Measurements from ENCODE around the gene DCP1B. TPM values are rescaled to one million over a fixed set of nuclear protein-coding genes. Genes with fewer than 3 reads are reported as not detected.

The DCP1B gene
- total and polyA plus RNA-seq, 2 experiments from 2014 or later = 27.8 to 27.9 TPM

DNA sequence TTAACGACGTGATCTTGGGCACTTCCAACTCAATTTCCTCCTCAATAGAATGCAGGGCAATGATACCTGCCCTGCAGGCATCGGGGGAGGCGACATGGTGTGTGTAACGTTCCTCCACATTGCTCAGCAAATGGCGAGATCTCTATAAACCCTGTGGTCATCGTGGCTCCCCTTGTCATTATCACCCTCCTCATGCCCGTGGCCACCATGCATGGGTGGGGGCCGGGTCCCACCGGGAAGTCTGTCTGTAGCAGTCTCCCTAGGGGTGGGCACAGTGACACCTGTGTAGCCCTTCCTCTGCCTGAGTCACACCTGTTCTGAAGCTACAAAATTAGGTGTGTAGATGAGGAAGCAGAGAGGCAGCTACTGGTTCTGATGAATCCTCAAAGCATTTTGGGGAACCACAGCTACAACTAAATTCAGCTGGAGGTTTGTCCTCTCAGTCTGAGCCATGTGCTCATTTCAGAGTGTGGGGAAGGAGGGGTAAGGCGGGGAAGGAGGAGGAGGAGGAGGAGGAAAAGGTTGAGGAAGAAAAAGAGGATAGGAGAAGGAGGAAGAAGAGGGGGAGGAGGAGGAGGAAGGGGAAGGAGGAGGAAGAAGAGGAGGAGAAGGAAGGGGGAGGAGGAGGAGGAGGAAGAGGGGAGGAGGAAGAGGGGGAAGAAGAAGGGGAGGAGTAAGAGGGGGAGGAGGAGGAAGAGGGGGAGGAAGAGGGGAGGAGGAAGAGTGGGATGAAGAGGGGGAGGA is 74.8 kb downstream of the DCP1B start:
- Histone ChIP-seq H3K4me1 (ENCODE audit: low read depth) (peaks cover 16% of the 10 kb centered on the region), H3K9me3 (ENCODE audit: low read depth) (no peaks in the 10 kb centered on the region)

DNA sequence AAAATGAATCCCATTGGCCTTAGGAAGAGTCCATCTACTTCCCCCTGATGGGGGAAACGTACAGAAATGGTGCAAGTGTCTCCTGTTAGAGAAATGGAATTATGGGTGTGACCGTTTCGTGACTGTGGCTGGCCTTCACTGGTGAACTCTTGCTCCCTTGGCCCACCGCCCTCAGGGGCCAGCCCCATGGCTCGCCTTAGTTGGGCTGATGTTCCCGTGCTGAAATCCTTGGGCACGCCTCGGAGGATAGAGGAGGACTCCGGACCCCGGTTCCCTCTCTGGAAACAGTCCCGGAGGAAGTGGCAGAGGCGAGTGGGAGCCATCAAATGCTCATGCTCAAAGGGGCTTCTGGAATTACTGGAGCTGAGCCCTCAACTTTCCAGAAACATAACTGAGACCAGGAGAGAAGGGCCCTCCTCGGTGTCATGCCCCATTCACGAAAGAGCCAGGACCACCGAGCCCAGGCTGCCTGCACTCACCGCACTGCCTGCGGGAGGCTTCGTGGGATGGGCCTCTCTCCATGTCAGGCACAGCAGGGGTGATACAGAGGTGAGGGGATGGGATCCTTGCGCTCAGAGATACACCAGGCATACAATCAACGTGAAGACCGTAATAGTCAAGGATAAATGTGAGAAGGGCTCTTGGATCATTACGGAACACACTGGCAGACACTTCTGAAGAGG is 75.7 kb downstream of the DCP1B start:
- no peak for DNase-seq (ENCODE audit: low read depth in 1 of 2, low spot score in 1 of 2)

More for the DNA sequence above, 74.8 kb downstream of the DCP1B start:
- no peak overlapping the region for H3K4me3 ChIP-seq
- TF ChIP-seq, protein P1, sequence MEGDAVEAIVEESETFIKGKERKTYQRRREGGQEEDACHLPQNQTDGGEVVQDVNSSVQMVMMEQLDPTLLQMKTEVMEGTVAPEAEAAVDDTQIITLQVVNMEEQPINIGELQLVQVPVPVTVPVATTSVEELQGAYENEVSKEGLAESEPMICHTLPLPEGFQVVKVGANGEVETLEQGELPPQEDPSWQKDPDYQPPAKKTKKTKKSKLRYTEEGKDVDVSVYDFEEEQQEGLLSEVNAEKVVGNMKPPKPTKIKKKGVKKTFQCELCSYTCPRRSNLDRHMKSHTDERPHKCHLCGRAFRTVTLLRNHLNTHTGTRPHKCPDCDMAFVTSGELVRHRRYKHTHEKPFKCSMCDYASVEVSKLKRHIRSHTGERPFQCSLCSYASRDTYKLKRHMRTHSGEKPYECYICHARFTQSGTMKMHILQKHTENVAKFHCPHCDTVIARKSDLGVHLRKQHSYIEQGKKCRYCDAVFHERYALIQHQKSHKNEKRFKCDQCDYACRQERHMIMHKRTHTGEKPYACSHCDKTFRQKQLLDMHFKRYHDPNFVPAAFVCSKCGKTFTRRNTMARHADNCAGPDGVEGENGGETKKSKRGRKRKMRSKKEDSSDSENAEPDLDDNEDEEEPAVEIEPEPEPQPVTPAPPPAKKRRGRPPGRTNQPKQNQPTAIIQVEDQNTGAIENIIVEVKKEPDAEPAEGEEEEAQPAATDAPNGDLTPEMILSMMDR (IDR thresholded peaks at IDR 0.05; ENCODE audit: low read depth, low read length) = no peak
- H3K36me3 ChIP-seq = no peaks in the 10 kb centered on the region
- H3K27me3 ChIP-seq = no peaks in the 10 kb centered on the region
- DNase-seq (ENCODE audit: low read depth in 1 of 2, low spot score in 1 of 2) = no peak
- H3K27ac ChIP-seq = no peak overlapping the region

DNA sequence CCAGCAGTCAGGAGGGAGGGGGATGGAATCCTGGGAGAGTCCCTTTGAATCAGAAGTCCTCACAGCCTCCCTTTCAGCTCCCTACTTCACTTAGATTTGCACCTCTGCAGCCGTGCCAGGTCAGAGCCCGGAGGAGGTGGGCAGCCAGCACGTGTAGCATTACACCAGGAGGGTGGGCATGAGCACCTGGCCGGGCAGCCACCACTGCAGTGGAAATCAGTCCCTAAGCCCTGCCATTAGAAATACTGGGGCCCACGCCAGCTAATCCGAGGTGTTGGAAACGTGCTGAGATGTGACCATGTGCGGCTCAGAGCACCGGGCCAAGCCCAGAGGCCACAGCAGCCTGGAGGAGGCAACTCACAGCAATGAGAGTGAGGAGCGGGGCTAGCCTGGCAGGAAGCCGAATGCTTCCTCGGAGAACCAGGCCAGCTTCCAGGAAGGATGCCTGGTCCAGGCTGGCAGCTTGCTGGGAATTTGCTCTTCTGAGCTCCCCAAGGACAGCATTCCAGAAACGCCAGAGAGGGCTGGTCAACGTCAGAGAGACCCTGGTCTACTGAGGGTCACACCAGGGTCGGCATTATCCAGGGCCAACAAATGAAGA is 76.4 kb downstream of the DCP1B start:
- Histone ChIP-seq H3K36me3 (no peaks in the 10 kb centered on the region), H3K9me3 (ENCODE audit: low read depth) (no peaks in the 10 kb centered on the region), H3K27me3 (no peaks in the 10 kb centered on the region), H3K4me3 (no peak overlapping the region), H3K4me1 (ENCODE audit: low read depth) (peaks cover 16% of the 10 kb centered on the region), H3K27ac (peak overlapping the region; percentile 24)
- TF ChIP-seq, protein P1 (IDR thresholded peaks at IDR 0.05; ENCODE audit: low read depth, low read length) = no peak
- peak; percentile 68 to 80 for DNase-seq (ENCODE audit: low read depth in 1 of 2, low spot score in 1 of 2)

More for the DNA sequence above, 75.7 kb downstream of the DCP1B start:
- no peak overlapping the region for H3K4me3 ChIP-seq
- peaks cover 16% of the 10 kb centered on the region for H3K4me1 ChIP-seq (ENCODE audit: low read depth)
- H3K36me3 ChIP-seq = no peaks in the 10 kb centered on the region
- H3K9me3 ChIP-seq (ENCODE audit: low read depth) = no peaks in the 10 kb centered on the region
- H3K27me3 ChIP-seq = no peaks in the 10 kb centered on the region
- no peak overlapping the region for H3K27ac ChIP-seq
- TF ChIP-seq, protein P1 (IDR thresholded peaks at IDR 0.05; ENCODE audit: low read depth, low read length) = no peak

DNA sequence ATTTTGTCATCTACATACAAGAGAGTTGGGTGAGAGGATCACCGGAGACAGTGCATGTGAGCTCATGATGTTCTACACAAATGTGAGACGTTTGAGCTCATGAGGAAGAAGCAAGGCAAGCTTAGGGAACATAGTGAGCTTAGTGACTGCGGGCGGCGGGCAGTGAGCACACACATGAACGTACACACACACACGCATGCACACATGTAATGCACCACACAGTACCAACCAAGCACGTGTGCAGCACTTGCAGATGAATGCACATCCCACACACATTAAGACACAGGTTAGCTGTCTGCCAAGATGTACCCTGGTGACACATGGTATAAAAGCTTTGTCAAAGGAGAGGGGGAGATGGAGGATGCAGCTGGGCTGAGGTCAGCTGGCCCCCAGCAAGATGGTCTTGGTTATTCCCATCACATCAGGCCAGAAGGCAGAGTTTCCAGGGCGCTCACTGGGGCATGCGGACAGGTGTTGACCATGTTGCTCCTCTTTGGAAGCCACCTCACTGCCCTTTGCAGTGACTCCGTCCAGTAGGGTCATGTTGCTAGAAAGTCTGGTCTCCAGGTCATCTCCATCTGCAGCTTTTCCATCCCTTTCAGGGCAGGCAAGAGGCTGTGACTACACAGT is 77.1 kb downstream of the DCP1B start:
- H3K4me3 ChIP-seq = no peak overlapping the region
- TF ChIP-seq, protein P1 (IDR thresholded peaks at IDR 0.05; ENCODE audit: low read depth, low read length) = no peak
- DNase-seq (ENCODE audit: low read depth in 1 of 2, low spot score in 1 of 2) = no peak

DNA sequence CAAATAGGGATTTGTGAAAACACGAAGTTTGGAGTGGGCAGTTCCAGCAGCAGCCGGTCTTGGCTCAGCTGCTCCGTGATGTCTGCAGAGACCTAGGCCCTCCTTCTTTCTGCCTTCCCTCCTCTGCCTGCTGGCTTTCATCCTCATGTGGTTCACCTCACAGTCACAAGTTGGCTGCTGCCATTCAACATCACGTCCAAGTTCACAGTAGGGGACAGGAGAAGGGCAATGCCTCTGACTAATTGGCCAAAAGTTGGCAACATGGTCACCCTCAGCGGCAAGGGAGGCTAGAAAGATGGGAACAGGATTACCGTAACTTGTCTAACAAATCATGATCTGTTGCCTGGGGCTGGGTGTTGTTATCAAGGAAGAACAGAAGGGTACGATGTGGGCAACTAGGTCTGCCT is 78.0 kb downstream of the DCP1B start:
- Histone ChIP-seq H3K4me3 (no peak overlapping the region), H3K9me3 (ENCODE audit: low read depth) (no peaks in the 10 kb centered on the region), H3K27me3 (no peaks in the 10 kb centered on the region), H3K27ac (no peak overlapping the region), H3K4me1 (ENCODE audit: low read depth) (peaks cover 16% of the 10 kb centered on the region), H3K36me3 (no peaks in the 10 kb centered on the region)
- TF ChIP-seq, protein P1 (IDR thresholded peaks at IDR 0.05; ENCODE audit: low read depth, low read length) = no peak
- DNase-seq (ENCODE audit: low read depth in 1 of 2, low spot score in 1 of 2) = no peak

More for the DNA sequence above, 77.1 kb downstream of the DCP1B start:
- peaks cover 16% of the 10 kb centered on the region for H3K4me1 ChIP-seq (ENCODE audit: low read depth)
- no peaks in the 10 kb centered on the region for H3K36me3 ChIP-seq
- no peaks in the 10 kb centered on the region for H3K9me3 ChIP-seq (ENCODE audit: low read depth)
- no peak overlapping the region for H3K27ac ChIP-seq
- no peaks in the 10 kb centered on the region for H3K27me3 ChIP-seq
